GM19351 (cell line): ENCODE measurements around the gene MAP3K9.
A peak's percentile ranks its signal among the peaks of the same experiment; 100 is the strongest.
"Not testable (repeated sequence)": the region's sequence is repeated elsewhere in the genome, so short reads cannot be mapped to it uniquely, and the experiment has no call there.

Source experiments
- ATAC-seq: cut with Tn5 transposase; IDR thresholded peaks from one replicate; pipeline ENCODE4 v1.9.1; 2021; ENCODE audit warnings: mild to moderate bottlenecking, moderate library complexity; ENCODE audit not compliant: unreplicated experiment

MAP3K9 gene

DNA sequence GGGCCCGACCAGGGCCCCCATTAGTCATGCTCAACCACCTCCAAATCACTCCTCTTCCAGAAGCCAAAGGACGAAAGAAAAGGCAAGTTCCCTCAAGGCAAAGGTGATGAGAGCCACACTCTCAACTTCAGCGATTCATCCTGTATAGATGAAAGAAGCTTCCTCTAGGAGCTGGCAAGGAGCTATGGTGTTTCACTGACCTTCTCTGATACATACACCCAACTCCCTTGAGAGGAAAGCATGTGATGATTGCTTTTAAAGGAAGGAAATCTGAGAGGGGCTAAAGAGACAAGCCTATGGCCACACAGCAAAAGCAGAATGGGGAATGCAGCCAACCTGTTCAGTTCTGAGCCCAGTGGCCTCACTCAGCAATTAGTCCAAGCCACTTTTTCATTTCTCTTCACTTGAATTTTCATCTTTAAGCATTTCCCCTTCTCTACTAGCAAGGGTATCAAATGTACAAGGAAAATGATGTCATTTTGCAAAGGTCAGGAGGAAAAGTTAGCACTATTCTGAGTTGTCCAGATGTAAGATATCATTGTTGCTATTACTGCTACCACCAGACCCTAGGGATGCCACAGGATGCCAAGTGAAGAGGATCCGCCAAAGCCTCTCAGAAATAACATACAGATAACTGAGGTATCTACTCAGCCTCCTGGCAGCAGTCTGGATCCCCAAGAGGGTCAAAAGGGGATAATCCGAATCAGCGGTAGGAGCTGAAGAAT is 82.5 kb downstream of the MAP3K9 start:
- ATAC-seq = no peak

DNA sequence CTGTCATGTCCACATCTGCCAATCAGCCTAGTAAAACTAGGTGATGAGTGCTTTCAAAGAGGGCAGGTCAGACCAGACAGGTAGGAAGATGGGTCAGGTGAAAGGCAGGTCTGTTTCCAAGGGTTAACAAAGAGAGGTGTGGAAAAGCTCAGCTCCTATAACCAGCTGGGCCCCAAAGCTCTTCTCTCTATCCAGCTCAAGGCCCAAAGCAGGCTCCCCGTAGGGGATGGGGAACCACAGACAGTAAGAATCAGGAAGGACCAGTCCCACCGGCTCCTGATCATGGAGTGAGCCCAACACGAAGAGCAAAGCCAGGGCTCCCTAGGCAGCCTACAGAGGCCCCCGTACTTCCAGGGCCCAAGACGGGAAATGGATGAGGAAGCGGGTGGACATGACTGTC is 84.4 kb downstream of the MAP3K9 start:
- ATAC-seq = no peak

DNA sequence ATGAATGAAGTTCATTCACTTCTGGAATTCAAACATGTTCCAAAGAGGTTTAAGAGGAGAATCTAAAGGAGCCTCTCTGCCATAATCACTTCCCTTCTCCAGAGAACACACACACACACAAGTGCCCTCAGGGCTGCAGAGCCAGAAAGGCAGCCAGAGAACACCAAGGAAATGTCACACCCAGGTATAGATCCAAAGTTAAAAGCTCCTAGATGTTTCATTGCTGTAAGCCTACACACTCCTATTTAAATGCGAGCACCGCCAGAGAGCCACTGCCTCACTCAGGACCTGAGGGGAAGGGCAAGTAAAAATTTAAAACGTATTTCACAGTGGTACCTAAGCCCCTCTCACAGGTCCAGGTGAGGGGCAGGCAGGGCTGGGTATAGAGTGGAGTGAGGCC is 85.2 kb downstream of the MAP3K9 start:
- no peak for ATAC-seq

DNA sequence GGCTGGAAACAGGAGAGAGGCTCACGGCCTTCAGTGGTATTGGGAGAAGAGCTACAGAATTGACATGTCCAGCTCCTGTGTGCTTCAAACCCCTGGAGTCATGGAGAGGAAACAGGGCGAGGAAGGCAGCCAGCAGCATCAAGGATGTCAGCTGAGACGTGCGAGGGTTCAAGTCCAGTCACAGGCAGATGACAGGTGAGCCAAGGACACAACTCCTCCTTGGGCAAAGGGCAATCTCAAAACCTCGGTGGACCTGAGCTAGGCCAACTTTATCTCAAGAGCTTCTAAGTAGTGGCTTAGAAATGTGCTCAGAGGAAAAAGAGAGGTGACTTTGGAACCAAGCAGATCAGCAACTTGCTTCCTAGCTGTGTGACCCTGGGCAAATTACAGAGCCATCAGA is 86.0 kb downstream of the MAP3K9 start:
- no peak for ATAC-seq

DNA sequence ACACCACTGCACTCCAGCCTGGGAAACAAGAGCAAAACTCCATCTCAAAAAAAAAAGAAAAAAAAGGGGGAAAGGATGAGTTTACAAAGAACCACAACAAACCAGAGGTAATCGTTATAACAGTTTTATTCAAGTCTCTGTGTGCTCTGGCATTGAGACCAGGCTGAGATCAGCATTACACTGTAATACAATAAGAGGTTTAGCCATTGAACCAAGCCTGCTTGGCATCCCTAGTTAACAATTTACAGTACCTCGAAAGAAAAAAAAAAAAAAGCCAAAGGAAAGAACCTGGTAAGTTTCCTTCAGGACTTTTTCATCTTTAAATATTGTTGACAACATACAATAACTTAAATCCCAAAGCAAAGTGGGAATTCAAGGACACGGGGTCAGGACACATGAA is 86.9 kb downstream of the MAP3K9 start:
- no peak for ATAC-seq

DNA sequence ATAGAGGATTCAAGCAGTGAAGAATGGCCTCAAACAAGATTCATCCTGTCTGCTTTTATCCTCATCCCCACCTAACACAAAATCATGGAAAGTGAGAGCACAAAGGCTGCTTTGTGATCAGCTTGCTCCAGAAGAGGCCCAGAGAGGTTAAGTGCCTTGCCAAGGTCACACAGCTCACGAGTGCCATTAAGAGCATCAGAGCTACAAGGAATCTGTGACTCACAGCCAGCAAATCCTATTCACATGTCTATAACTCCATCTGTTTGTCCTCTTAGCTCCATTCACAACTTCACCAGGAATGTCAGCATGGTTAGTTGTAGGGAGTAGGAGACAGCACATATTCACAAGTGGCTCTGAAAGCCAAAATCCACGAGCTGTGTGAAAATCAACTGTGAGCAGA is 87.8 kb downstream of the MAP3K9 start:
- no peak for ATAC-seq

DNA sequence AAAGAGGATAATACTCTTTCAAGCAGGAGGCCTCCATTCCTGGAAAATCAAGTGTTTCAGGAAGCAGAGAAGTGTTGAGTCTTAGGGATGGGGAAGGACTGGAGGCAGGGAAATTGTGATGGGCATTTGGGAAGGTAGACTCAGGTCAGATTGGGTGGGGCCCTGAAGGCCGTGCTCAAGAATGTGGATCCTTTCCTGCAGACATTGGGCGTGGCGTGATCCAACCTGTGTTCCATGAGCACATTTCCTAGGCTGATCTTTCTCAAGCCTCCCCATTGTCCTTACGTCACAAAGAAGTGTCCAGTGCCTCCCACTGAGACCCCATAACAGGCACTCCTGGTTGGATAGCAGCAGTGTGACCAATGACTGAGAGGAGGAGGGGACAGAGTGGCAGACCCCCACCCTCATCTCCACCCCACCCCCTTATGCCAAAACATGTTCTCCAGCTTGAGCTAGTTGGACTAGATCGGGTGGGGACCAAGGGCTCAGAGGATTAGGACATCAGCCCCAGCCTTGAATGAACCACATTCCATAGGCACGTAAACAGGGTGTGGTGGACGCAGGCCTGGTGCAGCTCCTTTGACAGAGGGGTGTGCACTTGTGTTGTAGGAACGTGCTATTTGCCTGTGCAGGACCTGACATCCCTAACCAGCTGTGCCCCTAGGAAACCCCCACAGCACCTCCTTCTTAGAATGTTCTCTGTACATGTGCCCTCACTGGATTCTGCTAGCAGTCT is 90.8 kb downstream of the MAP3K9 start:
- ATAC-seq = no peak

DNA sequence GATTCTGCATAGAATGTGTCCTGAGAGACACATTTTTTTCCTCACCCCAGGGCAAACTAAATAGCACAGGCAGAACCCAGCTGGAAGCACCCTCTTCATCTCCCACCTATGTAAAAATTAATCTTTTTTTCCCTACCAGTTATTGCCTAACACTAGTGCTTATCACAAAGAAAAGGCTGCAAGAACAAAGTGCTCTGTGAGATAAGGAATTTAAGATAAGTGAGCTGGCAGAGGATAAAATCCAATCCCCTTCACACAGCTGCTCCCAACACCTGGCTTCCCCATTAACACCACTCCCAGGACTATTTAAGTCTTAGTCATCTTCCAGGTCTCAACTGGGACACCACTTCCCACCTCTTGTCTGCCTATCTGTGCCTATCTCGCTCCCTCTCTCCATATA is 92.4 kb downstream of the MAP3K9 start:
- no peak for ATAC-seq

DNA sequence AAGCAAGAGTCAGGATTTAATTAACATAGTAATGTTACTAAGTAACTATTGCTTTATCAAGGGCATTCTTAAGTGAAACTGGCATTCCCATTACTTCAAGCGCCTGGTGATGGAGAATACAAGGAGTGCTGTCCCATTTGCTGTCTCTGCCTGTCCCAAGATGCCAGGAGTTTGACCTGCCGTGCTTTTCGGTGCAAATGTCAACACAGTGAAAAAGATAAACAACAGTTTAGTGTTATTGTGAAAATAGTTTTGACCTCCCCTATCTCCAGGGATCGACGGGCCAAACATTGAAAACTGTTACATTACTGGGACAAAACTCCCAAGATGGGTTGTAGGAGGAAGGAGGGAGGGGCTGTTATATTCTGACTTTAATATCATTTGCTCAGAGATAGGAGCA is 92.8 kb downstream of the MAP3K9 start:
- no peak for ATAC-seq

DNA sequence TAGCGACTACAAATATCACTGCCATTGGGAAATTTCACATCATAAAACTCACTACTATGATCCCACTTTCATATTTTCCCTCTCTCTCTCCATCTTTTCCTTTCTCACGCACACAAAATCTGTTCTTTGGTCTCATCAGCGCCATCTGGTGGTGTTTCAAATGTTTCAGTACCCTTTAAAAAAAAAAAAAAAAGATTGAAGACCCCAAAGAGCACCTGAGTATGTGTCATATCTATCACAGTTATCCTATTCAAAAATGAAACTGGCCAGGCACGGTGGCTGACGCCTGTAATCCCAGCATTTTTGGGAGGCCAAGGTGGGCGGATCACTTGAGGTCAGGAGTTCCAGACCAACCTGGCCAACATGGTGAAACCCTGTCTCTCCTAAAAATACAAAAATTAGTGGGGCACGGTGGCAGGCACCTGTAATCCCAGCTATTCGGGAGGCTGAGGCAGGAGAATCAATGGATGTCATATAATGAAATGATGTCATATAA is 95.2 kb downstream of the MAP3K9 start:
- no peak for ATAC-seq

DNA sequence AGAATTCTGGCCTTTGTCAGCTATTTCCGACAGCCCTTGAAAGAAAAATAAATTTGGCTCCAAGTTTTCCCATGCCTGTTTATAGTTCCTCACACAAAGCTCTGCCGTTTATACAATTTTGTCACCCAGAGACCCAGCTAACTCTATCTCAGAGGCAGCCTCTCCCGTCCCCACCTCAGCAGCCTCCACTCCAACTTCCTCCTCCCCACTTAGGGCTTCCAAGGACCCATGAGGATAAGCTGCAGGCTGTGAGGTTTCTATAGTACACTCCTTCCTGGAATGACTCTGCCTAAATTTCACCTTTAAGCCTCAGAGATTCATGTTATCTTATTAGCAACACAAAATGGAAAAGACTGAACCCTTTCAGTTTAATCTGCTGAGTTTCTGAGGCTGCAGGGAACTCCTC is 95.8 kb downstream of the MAP3K9 start:
- ATAC-seq = no peak

DNA sequence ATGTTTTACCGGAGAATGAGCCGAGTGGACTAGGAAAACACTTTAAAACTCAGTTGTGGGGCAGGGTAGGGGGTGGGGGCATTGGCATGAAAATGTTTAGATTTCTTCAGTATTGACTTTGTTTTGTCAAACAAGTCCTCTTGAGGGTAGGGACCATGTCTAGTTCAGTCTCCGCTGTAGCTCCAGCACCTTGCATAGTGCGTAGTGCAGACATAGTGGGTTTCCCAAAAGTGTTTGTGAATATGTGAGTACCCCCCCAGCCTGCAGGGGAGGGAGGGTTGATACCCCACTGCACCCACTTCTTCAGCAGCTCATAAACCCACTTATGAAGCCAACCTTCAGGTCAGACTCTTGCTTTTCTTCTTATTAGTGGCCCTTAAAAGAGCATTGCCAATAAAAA is 96.2 kb downstream of the MAP3K9 start:
- ATAC-seq = no peak

DNA sequence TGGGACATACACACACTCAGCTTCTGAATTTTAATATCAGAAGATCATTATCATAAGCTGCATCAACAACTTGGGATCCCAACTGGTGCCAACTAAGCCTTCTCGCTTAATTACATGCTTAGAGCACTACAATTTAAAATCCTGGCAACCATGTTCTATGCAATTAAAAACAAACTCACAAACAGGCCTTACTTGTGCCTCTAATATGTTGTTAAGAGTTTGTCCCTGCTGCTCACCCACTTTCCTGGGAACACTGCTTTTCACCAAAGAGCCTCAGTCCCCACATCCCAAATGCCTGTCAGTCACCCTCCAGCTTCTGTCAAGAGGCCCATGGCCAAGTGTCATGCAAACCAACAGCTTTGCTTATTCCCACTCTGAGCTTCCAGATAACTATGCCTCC is 97.9 kb downstream of the MAP3K9 start:
- no peak for ATAC-seq

DNA sequence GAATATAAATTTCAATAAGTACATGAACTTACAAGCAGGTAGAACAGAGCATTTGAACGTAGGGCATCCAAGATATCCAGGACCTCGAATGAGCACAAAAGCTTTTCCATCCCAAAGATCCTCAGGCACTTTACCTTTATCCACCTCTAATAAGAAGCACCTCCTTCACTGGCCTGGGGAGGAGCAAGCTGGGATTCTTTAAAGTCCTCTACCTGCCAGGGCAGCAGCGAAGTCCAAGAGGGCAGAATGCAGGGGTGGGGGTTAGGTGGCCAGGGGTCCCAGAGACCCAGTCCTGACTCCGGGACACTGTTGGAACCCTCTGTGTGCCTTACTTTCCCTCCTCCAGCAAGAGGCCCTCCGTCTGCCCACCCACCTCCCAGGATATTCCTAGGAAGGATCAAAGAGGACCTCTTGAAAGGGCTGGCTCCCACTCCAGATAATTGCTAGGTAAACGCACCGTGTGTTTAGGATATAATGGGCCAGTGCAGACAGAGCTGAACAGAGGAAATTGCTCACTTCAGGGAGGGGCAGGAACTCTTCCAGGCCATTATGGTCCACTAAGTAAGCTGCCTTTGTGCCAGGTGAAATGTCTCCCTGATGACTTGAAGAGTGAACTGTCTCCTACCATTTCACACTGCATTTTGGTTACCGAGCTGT is 99.5 kb downstream of the MAP3K9 start:
- no peak for ATAC-seq

DNA sequence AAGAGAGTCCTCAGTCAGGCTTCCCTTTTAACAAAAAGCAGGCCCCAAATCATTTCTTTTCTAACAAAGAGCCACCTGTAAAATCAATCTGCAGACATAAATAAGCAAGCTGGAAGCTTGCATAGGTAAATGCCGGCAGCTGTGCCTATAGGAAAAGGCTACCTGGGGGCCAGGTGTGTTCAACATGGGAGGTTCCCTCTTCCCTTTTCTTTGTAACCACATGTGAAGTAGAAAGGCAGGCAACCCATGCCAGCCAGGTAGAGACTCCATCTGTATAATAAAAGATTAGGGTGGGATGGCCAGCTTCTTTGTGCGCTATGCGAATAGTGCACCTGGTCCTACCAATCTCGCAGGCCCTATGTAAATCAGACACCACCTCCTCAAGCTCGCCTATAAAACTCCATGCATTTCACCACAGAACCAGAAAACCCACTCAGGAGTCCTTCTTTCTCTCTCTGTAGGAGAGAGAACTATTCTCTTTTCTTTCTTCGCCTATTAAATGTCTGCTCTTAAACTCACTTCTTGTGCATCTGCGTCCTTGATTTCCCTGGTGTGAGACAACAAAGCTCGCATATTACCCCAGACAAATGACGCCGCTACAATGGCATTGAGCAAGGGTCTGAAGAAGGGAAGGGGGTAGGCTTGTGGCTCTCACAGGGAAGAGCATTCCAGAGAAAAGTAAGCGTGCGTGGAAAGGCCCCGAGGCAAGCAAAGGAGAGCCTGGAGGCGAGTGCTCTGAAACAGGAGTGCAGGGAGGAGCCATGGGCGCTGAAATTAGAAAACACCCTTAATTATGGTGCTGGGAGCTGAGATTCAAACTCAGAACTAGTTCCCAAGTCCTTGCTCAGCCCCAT is 100.4 kb downstream of the MAP3K9 start:
- no peak for ATAC-seq

DNA sequence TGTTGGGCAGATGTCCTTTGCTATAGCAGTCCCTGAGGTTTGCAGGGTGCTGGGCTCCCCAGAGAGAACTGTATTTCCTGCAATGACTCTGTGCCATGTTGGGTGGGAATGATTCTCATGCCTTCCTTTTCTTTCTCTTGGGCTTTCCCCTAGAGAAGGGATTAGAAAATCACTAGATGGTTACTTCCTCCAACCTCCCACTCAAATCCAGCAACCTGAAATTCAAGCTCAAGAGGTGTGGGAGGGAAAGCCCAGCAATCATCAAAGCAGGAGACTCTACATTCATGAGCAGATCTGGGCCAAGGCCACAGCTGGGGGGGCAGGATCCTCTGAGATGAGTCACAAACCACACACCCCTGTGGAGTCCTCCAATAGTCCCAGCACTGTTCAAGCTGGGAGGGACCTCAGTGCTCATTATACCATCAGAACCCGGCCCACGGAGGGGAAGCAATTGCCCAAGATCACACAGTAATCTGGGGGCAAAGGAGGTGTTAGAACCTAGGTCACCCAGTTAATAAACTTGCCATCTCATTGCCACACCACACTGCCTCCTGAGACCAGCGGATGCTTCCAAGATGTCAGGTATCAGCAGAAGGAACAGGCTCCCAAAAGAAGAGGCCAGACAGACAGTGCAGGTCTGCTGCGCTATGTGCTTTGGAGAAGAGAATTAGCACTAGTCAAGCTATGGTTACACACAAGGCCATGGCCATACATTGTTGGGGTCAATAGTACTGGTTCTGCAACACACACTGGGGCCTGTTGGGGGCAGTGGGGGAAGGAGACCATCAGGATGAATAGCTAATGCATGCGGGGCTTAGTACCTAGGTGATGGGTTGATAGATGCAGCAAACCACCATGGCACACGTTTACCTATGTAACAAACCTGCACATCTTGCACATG is 101.9 kb downstream of the MAP3K9 start:
- peak; percentile 76 for ATAC-seq

DNA sequence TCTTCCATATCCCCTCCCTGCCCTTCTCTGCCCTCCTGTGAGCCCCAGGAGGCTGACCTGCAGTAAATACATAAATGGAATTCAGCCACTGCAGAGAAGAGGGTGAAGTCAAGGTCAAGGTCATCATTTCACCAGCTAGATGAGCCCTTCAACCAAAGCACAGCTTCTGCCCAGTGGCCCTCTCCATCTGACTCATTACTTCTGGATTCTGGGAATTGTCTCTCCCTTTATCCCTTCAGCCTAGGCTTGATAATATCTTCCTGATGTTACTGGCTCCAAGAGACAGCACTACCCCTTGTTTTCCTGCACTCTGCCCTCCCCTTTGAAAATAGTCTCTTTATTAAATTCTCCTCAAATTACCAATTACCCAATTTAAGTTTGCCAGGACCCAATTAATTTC is 103.1 kb downstream of the MAP3K9 start:
- ATAC-seq = no peak

DNA sequence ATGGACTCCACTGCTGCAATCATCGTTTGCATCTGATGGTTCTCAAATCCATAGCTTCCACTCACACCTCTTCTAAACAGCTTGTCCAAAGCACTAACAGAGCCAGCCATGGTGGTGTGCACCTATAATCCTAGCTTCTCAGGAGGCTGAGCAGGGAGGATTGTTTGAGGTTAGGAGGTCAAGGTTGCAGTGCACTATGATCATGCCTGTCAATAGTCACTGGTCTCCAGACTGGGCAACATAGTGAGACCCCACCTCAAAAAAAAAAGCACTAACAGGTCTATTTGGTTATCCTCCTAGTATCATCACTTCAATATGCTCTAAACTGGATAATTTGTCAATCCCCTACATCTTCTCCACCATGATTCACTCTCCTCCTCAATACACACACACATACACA is 104.4 kb downstream of the MAP3K9 start:
- no peak for ATAC-seq

DNA sequence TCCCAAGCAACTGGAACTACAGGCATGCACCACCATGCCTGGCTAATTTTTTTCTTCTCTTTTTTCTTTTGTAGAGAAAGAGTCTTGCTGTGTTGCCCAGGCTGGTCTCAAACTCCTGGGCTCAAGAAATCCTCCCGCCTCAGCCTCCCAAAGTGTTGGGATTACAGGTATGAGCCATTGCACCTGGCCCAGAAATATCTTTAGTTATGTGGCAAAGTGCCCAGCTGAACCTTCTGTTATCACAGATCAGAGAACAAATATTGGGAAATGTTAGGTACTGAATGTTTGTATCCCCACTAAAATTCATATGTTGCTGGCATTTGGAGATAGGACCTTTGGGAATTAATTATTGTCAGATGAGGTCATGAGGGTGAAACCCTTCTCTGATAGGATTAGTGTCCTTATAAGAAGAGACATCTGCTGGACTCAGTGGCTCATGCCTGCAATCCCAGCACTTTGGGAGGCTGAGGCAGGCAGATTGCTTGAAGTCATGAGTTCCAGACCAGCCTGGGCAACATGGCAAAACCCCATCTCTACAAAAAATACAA is 105.6 kb downstream of the MAP3K9 start:
- ATAC-seq = not testable (repeated sequence)

DNA sequence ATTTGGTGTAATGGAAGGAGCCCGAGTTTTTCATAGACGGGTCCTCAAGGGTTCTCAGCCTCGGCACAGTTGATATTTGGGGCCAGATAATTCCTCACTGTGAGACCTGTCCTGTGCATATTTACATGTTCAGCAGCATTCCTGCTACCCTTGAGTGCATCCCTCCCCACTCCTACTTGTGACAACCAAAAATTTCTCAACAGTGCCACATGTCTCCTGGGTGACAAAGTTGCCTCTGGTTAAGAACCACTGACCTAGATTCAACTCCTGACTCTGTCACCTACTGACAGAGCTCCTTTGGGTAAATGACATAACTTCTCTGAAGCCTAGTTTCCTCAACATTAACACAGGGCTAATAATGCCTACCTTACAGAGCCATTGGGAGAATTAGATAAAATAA is 107.2 kb downstream of the MAP3K9 start:
- ATAC-seq = no peak
